Measurements from ENCODE around the gene SEC23A.

DNA sequence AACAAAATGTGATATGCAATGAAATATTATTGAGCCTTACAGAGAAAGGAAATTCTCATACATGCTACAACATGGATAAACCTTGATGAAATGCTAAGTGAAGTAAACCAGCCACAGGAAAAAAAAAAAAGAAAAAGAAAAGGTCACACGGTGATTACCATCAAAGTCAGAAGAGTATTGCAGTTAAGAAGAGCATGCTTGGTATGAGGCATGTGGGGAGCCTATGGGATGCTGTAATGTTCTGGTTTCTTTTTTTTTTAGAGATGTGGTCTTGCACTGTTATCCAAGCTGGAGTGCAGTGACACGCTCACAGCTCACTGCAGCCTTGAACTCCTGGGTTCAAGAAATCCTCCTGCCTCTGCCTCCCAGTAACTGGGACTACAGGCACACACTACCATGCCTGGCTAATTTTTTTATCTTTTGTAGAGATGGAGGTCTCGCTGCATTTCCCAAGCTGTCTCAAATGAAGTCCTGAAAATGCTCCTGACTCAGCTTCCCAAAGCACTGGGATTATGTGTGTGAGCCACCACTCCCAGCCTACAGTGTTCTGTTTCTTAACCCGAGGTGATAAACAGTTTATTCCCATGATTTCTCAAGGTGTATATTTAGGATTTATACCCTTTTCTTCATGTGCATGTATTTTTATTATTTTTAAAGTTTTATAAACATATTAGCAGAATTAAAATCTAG lies 96.2 kb downstream of the SEC23A start:
- TF ChIP-seq EP300 (IDR thresholded peaks at IDR 0.05; ENCODE audit: borderline replicate concordance): no peak
- TF ChIP-seq, protein P1, sequence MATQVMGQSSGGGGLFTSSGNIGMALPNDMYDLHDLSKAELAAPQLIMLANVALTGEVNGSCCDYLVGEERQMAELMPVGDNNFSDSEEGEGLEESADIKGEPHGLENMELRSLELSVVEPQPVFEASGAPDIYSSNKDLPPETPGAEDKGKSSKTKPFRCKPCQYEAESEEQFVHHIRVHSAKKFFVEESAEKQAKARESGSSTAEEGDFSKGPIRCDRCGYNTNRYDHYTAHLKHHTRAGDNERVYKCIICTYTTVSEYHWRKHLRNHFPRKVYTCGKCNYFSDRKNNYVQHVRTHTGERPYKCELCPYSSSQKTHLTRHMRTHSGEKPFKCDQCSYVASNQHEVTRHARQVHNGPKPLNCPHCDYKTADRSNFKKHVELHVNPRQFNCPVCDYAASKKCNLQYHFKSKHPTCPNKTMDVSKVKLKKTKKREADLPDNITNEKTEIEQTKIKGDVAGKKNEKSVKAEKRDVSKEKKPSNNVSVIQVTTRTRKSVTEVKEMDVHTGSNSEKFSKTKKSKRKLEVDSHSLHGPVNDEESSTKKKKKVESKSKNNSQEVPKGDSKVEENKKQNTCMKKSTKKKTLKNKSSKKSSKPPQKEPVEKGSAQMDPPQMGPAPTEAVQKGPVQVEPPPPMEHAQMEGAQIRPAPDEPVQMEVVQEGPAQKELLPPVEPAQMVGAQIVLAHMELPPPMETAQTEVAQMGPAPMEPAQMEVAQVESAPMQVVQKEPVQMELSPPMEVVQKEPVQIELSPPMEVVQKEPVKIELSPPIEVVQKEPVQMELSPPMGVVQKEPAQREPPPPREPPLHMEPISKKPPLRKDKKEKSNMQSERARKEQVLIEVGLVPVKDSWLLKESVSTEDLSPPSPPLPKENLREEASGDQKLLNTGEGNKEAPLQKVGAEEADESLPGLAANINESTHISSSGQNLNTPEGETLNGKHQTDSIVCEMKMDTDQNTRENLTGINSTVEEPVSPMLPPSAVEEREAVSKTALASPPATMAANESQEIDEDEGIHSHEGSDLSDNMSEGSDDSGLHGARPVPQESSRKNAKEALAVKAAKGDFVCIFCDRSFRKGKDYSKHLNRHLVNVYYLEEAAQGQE (IDR thresholded peaks at IDR 0.05; ENCODE audit: low read depth): no peak
- TF ChIP-seq NFIC (IDR thresholded peaks at IDR 0.05): no peak
- TF ChIP-seq TAF1 (IDR thresholded peaks at IDR 0.05; ENCODE audit: low read depth): no peak
- TF ChIP-seq FOXM1 (IDR thresholded peaks at IDR 0.05; ENCODE audit: borderline replicate concordance, low read depth): no peak
- no peak for TF ChIP-seq RAD21 (IDR thresholded peaks at IDR 0.05; ENCODE audit: low read depth)
- TF ChIP-seq YY1 (IDR thresholded peaks at IDR 0.05; ENCODE audit: low read depth): no peak
- TF ChIP-seq, protein P2, sequence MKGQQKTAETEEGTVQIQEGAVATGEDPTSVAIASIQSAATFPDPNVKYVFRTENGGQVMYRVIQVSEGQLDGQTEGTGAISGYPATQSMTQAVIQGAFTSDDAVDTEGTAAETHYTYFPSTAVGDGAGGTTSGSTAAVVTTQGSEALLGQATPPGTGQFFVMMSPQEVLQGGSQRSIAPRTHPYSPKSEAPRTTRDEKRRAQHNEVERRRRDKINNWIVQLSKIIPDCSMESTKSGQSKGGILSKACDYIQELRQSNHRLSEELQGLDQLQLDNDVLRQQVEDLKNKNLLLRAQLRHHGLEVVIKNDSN (IDR thresholded peaks at IDR 0.05): no peak
- TF ChIP-seq, protein P3, sequence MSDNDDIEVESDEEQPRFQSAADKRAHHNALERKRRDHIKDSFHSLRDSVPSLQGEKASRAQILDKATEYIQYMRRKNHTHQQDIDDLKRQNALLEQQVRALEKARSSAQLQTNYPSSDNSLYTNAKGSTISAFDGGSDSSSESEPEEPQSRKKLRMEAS (IDR thresholded peaks at IDR 0.05): no peak
- TF ChIP-seq TCF12 (IDR thresholded peaks at IDR 0.05; ENCODE audit: low read depth): no peak

Measured in Ishikawa (cell line).